Nephron progenitor cell (in vitro differentiated cells): ENCODE results near the gene TBC1D20.

Experiments
- DNase-seq: peaks from one replicate; pipeline ENCODE4 v3.0.0; 2021
- H3K27ac Mint-ChIP-seq: 2 replicates; pipeline ENCODE4 v1.8.0; 2021; ENCODE audit warnings: mild to moderate bottlenecking, moderate library complexity, mixed read lengths
- H3K27me3 Mint-ChIP-seq: 2 replicates; pipeline ENCODE4 v1.8.0; 2021; ENCODE audit warnings: mild to moderate bottlenecking, low read depth, mixed read lengths; ENCODE audit not compliant: poor library complexity
- H3K36me3 Mint-ChIP-seq: 2 replicates; pipeline ENCODE4 v1.8.0; 2021; ENCODE audit warnings: low read depth, mixed read lengths
- H3K4me1 Mint-ChIP-seq: 2 replicates; pipeline ENCODE4 v1.8.0; 2021; ENCODE audit warnings: mixed read lengths
- H3K4me3 Mint-ChIP-seq: 2 replicates; pipeline ENCODE4 v1.8.0; 2021; ENCODE audit warnings: mild to moderate bottlenecking, moderate library complexity, mixed read lengths
- H3K9me3 Mint-ChIP-seq: 2 replicates; pipeline ENCODE4 v1.8.0; 2021; ENCODE audit warnings: mild to moderate bottlenecking, moderate library complexity, mixed read lengths
- CTCF ChIP-seq: fragments of 200-600 bp; sonication (generic); IDR thresholded peaks from 2 replicates; pipeline ENCODE4 v1.5.0; 2021; ENCODE audit warnings: antibody characterized with exemption

Gene TBC1D20

GRCh38 chr20:504632-505075 is 42.3 kb upstream of the TBC1D20 start:
- Mint-ChIP-seq H3K36me3 (peaks cover 71% of the 10 kb centered on the region), H3K27ac (no peak overlapping the region), H3K9me3 (no peaks in the 10 kb centered on the region), H3K4me1 (no peaks in the 10 kb centered on the region), H3K27me3 (no peaks in the 10 kb centered on the region), H3K4me3 (no peak overlapping the region)
- TF ChIP-seq CTCF, result no peak
- DNase-seq, result no peak

- H3K36me3 Mint-ChIP-seq, result peaks cover 71% of the 10 kb centered on the region
- H3K4me3 Mint-ChIP-seq, result no peak overlapping the region
- TF ChIP-seq CTCF, result no peak
- peak overlapping the region; percentile 25 for H3K27ac Mint-ChIP-seq
- no peaks in the 10 kb centered on the region for H3K4me1 Mint-ChIP-seq
- DNase-seq, result no peak
- H3K27me3 Mint-ChIP-seq, result no peaks in the 10 kb centered on the region
- no peaks in the 10 kb centered on the region for H3K9me3 Mint-ChIP-seq
Observed at GRCh38 chr20:503048-503737, 40.9 kb upstream of the TBC1D20 start.

GRCh38 chr20:497979-498378 is 35.6 kb upstream of the TBC1D20 start:
- Mint-ChIP-seq H3K4me3 (no peak overlapping the region), H3K9me3 (no peaks in the 10 kb centered on the region), H3K4me1 (no peaks in the 10 kb centered on the region), H3K36me3 (peaks cover 73% of the 10 kb centered on the region), H3K27me3 (no peaks in the 10 kb centered on the region), H3K27ac (no peak overlapping the region)
- TF ChIP-seq CTCF, result no peak
- DNase-seq, result no peak

DNA sequence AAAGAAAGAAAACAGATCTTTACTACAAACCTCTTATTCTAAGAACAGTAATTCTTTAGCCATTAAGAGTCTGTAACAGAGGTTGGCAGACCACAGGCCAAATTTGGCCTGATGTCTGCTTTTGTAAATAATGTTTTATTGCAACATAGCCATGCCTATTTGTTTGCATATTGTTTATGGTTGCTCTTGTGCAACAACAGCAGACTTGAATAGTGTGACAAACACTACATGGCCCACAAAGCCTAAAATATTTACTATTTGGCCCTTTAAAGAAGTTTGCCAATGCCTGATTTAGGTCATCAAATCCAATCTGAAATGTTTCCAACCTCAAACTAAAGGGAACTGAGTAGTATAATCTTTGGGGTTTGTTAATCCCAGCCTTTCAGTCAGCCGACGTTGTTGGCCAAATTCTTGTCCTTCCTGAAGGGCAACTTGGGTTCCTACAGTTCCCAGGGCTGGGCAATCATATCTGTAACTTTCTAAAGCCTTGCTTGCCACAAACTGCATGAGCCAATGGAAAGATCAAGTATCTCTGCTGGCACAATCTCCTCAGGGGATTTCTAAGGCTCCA is 33.9 kb upstream of the TBC1D20 start:
- TF ChIP-seq CTCF, result no peak
- Mint-ChIP-seq H3K9me3 (no peaks in the 10 kb centered on the region), H3K27ac (peak overlapping the region; percentile 22), H3K36me3 (peaks cover 79% of the 10 kb centered on the region), H3K4me3 (no peak overlapping the region), H3K27me3 (no peaks in the 10 kb centered on the region), H3K4me1 (no peaks in the 10 kb centered on the region)
- no peak for DNase-seq

GRCh38 chr20:492159-492558 is 29.8 kb upstream of the TBC1D20 start:
- H3K36me3 Mint-ChIP-seq, result peaks cover 78% of the 10 kb centered on the region
- H3K27ac Mint-ChIP-seq, result no peak overlapping the region
- DNase-seq, result no peak
- H3K4me1 Mint-ChIP-seq, result no peaks in the 10 kb centered on the region
- H3K4me3 Mint-ChIP-seq, result no peak overlapping the region
- H3K9me3 Mint-ChIP-seq, result no peaks in the 10 kb centered on the region
- no peak for TF ChIP-seq CTCF
- no peaks in the 10 kb centered on the region for H3K27me3 Mint-ChIP-seq

GRCh38 chr20:487655-488054 is 25.3 kb upstream of the TBC1D20 start:
- no peak for TF ChIP-seq CTCF
- no peaks in the 10 kb centered on the region for H3K9me3 Mint-ChIP-seq
- H3K36me3 Mint-ChIP-seq, result peaks cover 89% of the 10 kb centered on the region
- no peak overlapping the region for H3K27ac Mint-ChIP-seq
- H3K4me3 Mint-ChIP-seq, result no peak overlapping the region
- DNase-seq, result no peak
- H3K4me1 Mint-ChIP-seq, result no peaks in the 10 kb centered on the region
- H3K27me3 Mint-ChIP-seq, result no peaks in the 10 kb centered on the region
